Type B pancreatic cell (in vitro differentiated cells): Measurements from ENCODE around the gene SESN1. TPM values are rescaled to one million over a fixed set of nuclear protein-coding genes. Genes with fewer than 3 reads are reported as not detected.

Source experiments
- DNase-seq: peaks from one replicate; pipeline ENCODE4 v3.0.0; 2021; ENCODE audit warnings: mixed read lengths; ENCODE audit not compliant: unreplicated experiment; ENCODE audit errors: extremely low spot score
- H3K27ac Mint-ChIP-seq: 2 replicates; pipeline ENCODE4 v1.8.0; 2021; ENCODE audit warnings: mild to moderate bottlenecking, mixed read lengths
- H3K27me3 Mint-ChIP-seq: 2 replicates; pipeline ENCODE4 v1.8.0; 2021; ENCODE audit warnings: mixed read lengths
- H3K36me3 Mint-ChIP-seq: 2 replicates; pipeline ENCODE4 v1.8.0; 2021; ENCODE audit warnings: mixed read lengths
- H3K4me1 Mint-ChIP-seq: one replicate; pipeline ENCODE4 v1.8.0; 2021; ENCODE audit warnings: mixed read lengths; ENCODE audit not compliant: unreplicated experiment
- H3K4me3 Mint-ChIP-seq: 2 replicates; pipeline ENCODE4 v1.8.0; 2021; ENCODE audit warnings: mild to moderate bottlenecking, mixed read lengths
- H3K9me3 Mint-ChIP-seq: 2 replicates; pipeline ENCODE4 v1.8.0; 2021; ENCODE audit warnings: mixed read lengths
- total RNA-seq: library from RNA; stranded (reverse); gene quantifications from 2 replicates; pipeline ENCODE4 v1.2.1, GENCODE V29; 2021; ENCODE audit warnings: low replicate concordance
- TF ChIP-seq, protein P1 (sequence below): fragments of 200-600 bp; sonication (generic); conservative IDR thresholded peaks from 2 replicates; pipeline ENCODE4 v1.5.0; 2021; ENCODE audit warnings: antibody characterized with exemption, mild to moderate bottlenecking

SESN1 gene
- total RNA-seq, 1 donor from 2014 or later, result 33.3 TPM

DNA sequence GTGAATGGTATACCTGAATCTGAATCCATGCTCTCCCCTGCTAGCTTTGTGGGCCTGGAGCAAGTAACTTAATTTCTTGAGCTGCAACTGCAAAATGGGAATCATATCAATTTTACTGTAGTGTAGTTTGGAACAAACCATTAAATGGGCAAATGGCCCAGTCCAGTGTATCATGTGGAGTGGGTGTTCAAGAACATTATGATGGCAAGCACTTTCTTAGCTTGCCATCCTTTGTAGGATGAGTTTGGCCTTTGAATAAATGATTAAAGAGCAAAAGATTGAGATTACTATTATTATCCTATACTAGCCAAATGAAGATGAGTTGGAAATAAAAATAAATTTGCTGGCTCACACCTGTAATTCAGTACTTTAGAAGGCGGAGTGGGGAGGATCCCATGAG lies 120.4 kb downstream of the SESN1 start:
- H3K9me3 Mint-ChIP-seq, result peaks cover 8% of the 10 kb centered on the region
- no peak overlapping the region for H3K4me3 Mint-ChIP-seq
- H3K27ac Mint-ChIP-seq, result no peak overlapping the region
- TF ChIP-seq, protein P1, sequence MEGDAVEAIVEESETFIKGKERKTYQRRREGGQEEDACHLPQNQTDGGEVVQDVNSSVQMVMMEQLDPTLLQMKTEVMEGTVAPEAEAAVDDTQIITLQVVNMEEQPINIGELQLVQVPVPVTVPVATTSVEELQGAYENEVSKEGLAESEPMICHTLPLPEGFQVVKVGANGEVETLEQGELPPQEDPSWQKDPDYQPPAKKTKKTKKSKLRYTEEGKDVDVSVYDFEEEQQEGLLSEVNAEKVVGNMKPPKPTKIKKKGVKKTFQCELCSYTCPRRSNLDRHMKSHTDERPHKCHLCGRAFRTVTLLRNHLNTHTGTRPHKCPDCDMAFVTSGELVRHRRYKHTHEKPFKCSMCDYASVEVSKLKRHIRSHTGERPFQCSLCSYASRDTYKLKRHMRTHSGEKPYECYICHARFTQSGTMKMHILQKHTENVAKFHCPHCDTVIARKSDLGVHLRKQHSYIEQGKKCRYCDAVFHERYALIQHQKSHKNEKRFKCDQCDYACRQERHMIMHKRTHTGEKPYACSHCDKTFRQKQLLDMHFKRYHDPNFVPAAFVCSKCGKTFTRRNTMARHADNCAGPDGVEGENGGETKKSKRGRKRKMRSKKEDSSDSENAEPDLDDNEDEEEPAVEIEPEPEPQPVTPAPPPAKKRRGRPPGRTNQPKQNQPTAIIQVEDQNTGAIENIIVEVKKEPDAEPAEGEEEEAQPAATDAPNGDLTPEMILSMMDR, result no peak
- peaks cover 4% of the 10 kb centered on the region for H3K36me3 Mint-ChIP-seq
- DNase-seq, result no peak
- H3K27me3 Mint-ChIP-seq, result no peaks in the 10 kb centered on the region
- no peaks in the 10 kb centered on the region for H3K4me1 Mint-ChIP-seq

DNA sequence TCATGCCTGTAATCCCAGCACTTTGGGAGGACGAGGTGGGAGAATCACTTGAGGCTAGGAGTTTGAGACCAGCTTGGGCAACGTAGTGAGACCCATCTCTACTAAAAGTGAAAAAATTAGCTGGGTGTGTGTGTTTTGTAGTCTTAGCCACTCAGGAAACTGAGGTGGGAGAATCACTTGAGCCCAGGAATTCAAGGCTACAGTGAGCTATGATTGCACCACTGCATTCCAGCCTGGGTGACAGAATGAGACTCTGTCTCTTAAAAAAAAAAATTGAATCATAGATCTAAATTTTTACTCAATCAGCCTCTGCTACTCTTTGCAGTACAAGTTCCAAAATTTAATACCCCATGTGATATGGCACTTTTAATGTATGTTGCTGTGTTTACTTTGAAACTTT lies 124.9 kb downstream of the SESN1 start:
- TF ChIP-seq, protein P1, result no peak
- no peaks in the 10 kb centered on the region for H3K9me3 Mint-ChIP-seq
- H3K27me3 Mint-ChIP-seq, result no peaks in the 10 kb centered on the region
- no peak overlapping the region for H3K4me3 Mint-ChIP-seq
- H3K27ac Mint-ChIP-seq, result no peak overlapping the region
- H3K36me3 Mint-ChIP-seq, result peaks cover 3% of the 10 kb centered on the region
- DNase-seq, result no peak
- peaks cover 18% of the 10 kb centered on the region for H3K4me1 Mint-ChIP-seq

DNA sequence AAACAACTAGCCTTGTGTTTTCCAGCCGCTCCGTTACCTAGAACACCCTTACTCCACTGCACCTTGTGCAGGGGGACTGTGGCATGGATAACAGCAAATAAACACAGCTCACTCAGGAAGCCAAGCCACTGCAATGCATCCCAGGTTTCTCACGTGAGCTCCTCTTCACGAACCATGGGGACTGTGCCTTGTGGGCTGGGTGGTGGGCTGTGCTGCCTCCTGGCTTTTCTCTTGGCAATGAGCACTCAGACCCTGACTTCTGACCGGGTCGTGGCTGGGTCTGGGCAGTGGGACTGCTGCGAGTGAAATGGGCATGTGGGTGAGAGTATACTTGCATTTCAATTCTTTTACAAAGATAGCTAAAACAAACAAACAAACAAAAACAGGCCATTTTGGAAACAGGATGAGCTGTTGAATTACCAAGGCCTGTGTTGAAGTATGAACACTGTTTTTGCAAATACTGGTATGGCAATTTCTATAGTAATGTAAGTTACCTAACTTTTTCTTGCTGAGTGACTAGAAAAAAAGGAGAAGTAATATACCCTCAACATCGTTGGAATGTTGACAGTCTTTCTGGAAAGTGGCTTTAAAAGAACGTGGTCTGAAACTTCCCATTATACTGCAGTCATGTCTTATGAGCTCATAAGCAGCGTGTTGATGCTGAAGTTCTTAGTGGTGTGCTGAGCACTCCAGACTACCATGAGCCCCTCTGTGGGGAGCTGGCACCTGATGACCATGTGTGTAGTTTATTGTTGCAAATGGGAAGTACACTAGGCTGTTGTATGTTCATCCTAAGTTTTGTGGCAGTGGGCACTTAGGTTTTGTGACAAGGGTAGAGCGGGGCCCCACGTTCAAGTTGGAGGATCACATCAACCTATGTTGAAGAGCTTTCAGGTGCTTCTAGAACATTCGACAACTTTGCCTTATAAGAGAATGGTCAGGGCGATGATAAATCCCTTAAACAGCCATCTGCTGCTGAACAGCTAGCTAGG lies 126.0 kb downstream of the SESN1 start:
- H3K27ac Mint-ChIP-seq, result no peak overlapping the region
- no peak overlapping the region for H3K4me3 Mint-ChIP-seq
- H3K4me1 Mint-ChIP-seq, result peaks cover 18% of the 10 kb centered on the region
- no peaks in the 10 kb centered on the region for H3K9me3 Mint-ChIP-seq
- DNase-seq, result no peak
- peaks cover 3% of the 10 kb centered on the region for H3K36me3 Mint-ChIP-seq
- H3K27me3 Mint-ChIP-seq, result no peaks in the 10 kb centered on the region
- TF ChIP-seq, protein P1, result no peak

DNA sequence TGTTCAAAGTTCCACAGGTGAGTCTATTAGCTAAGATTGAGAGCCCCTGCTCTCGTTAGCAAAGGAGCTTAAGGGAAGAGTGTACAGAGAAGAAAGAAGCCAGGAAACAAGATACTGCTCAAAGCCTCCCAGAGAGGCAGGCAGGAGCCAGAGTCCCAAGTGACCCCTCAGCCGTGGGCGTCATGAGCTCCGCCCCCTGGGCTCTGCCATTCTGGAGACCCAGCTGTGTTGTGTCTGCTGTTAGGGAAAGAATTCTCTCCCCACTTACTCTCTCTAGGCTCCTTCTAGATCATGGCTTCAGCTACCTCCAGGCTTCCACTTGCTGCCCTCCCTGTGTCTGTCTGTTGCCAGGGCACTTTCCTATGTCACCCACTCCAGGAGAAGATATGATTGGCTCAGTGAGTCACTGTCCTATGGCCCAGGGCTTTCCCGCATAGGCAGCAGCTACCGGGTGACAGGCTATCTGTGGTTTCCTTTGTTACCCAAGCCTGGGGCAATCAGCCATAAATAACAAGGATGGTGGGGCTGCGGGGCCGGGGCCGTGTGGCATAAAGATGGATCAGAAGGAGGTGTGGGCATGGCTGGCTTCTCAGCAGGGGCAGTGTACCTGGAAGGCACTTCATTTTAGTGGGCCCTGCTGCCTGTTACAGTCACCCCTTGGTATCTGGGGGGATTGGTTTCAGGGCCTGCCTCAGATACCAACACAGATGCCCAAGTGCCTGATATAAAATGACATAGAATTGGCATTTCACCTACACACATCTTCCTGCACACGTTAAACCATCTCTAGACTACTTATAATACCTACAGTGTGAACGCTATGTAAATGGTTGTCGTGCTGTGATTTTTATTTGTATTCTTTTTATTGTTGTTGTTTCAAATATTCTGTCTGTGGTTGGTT lies 127.5 kb downstream of the SESN1 start:
- H3K36me3 Mint-ChIP-seq, result peaks cover 3% of the 10 kb centered on the region
- peak overlapping the region; percentile 51 for H3K27ac Mint-ChIP-seq
- H3K27me3 Mint-ChIP-seq, result no peaks in the 10 kb centered on the region
- DNase-seq, result no peak
- H3K9me3 Mint-ChIP-seq, result no peaks in the 10 kb centered on the region
- TF ChIP-seq, protein P1, result no peak
- H3K4me1 Mint-ChIP-seq, result peaks cover 18% of the 10 kb centered on the region
- H3K4me3 Mint-ChIP-seq, result no peak overlapping the region

DNA sequence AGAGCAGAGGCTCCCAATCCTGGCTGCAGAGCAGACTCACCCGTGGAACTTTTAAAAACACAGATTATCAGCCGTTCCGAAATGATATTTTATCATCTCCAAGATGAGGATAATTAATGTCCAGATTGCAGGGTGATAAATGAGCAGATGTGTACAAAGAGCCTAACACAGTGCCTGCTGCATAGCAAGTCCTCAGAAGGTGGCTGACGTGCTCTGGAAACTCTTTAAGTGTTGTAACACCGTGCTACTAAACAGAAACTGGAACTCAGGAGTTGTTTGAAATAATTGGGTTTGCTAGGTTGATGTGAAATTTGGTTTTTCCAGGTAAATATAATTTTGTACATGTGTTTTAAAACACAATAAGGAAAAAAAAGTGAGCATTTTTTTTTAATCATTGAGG lies 128.4 kb downstream of the SESN1 start:
- Mint-ChIP-seq H3K27ac (no peak overlapping the region), H3K4me1 (peaks cover 18% of the 10 kb centered on the region), H3K36me3 (peaks cover 3% of the 10 kb centered on the region), H3K27me3 (no peaks in the 10 kb centered on the region), H3K4me3 (no peak overlapping the region), H3K9me3 (no peaks in the 10 kb centered on the region)
- TF ChIP-seq, protein P1, result no peak
- no peak for DNase-seq
